HEK293 (cell line): Measurements from ENCODE around the gene SLC8A1.

Experiments used
- BCL11A ChIP-seq: fragments of 450-650 bp; formaldehyde crosslinking; IDR thresholded peaks from 2 replicates; pipeline ENCODE4 v1.5.1; 2016; ENCODE audit warnings: low read depth, missing biosample characterization, missing genetic modification characterization
- ZNF76 ChIP-seq: fragments of 450-650 bp; formaldehyde crosslinking; IDR thresholded peaks from 2 replicates; pipeline ENCODE4; 2016; ENCODE audit warnings: low read depth, missing biosample characterization, missing genetic modification characterization, borderline replicate concordance
- TF ChIP-seq, protein P1 (sequence below): fragments of 450-650 bp; formaldehyde crosslinking; IDR thresholded peaks from 2 replicates; pipeline ENCODE4 v1.5.1; 2016; ENCODE audit warnings: missing biosample characterization, missing genetic modification characterization

DNA sequence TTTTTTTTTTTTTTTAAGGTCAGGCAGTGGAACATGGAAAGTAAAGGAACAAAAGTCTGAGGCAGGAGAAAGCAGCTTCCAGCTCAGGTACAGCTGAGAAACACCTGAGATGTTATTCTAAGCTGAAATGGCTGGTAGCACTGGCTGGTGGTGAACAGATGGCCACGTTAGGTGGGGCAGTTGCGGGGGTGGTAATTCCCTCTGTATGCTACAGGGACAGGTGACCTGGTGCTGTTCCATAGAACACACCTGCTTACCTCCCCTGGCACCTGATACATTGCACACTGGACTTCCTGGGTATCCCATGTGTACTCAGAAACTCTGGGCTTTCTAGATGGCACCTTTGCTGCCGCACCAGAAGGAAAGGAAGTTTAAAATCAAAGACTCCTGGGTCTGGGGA, 333.3 kb downstream of the SLC8A1 start:
- TF ChIP-seq ZNF76 (no peak), BCL11A (tag by site-specific recombination) (no peak)
- TF ChIP-seq, protein P1, sequence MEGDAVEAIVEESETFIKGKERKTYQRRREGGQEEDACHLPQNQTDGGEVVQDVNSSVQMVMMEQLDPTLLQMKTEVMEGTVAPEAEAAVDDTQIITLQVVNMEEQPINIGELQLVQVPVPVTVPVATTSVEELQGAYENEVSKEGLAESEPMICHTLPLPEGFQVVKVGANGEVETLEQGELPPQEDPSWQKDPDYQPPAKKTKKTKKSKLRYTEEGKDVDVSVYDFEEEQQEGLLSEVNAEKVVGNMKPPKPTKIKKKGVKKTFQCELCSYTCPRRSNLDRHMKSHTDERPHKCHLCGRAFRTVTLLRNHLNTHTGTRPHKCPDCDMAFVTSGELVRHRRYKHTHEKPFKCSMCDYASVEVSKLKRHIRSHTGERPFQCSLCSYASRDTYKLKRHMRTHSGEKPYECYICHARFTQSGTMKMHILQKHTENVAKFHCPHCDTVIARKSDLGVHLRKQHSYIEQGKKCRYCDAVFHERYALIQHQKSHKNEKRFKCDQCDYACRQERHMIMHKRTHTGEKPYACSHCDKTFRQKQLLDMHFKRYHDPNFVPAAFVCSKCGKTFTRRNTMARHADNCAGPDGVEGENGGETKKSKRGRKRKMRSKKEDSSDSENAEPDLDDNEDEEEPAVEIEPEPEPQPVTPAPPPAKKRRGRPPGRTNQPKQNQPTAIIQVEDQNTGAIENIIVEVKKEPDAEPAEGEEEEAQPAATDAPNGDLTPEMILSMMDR (tag by site-specific recombination): no peak
